ENCODE data around the gene ARID1B. TPM values are rescaled to one million over a fixed set of nuclear protein-coding genes. Genes with fewer than 3 reads are reported as not detected.

The ARID1B gene
- total RNA-seq, 1 donor from 2014 or later = 78.1 TPM

DNA sequence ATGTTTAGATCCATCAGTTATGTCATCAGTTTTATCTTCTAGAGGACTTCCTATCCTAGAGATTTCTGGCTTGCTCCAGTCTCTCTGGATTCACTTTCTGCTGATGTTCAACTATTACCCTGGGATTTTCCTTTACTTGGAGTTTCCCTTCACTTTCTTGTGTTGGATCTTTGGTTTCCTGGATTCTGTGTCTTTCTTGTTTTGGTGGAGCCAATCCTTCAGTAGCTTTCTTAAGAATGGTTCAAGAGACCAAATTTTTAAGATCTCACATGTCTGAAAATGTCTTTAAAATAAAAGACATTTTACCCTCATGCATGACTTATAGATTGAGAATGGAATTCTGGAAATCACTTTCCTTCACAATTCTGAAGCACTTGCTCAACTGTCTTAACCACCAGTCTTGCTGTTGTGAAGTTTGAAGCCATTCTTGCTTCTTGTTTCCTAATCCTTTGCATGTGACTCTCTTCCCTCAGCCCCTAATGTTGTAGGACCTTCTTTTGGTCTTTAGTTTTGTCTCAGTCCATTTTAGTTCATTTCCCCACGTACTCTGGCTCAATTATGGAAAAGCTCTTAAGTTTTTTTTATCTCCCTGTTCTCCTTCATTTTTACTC, 87.9 kb downstream of the ARID1B start:
- Mint-ChIP-seq H3K4me1 (ENCODE audit: unreplicated experiment) (peaks cover 47% of the 10 kb centered on the region), H3K27ac (ENCODE audit: unreplicated experiment) (peak overlapping the region; percentile 28), H3K36me3 (ENCODE audit: unreplicated experiment) (peaks cover 4% of the 10 kb centered on the region), H3K27me3 (ENCODE audit: unreplicated experiment) (no peaks in the 10 kb centered on the region), H3K4me3 (ENCODE audit: unreplicated experiment) (no peak overlapping the region), H3K9me3 (ENCODE audit: unreplicated experiment) (peaks cover 11% of the 10 kb centered on the region)
- TF ChIP-seq, protein P1, sequence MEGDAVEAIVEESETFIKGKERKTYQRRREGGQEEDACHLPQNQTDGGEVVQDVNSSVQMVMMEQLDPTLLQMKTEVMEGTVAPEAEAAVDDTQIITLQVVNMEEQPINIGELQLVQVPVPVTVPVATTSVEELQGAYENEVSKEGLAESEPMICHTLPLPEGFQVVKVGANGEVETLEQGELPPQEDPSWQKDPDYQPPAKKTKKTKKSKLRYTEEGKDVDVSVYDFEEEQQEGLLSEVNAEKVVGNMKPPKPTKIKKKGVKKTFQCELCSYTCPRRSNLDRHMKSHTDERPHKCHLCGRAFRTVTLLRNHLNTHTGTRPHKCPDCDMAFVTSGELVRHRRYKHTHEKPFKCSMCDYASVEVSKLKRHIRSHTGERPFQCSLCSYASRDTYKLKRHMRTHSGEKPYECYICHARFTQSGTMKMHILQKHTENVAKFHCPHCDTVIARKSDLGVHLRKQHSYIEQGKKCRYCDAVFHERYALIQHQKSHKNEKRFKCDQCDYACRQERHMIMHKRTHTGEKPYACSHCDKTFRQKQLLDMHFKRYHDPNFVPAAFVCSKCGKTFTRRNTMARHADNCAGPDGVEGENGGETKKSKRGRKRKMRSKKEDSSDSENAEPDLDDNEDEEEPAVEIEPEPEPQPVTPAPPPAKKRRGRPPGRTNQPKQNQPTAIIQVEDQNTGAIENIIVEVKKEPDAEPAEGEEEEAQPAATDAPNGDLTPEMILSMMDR (IDR thresholded peaks at IDR 0.05) = no peak
- no peak for DNase-seq (ENCODE audit: extremely low spot score, unreplicated experiment)

DNA sequence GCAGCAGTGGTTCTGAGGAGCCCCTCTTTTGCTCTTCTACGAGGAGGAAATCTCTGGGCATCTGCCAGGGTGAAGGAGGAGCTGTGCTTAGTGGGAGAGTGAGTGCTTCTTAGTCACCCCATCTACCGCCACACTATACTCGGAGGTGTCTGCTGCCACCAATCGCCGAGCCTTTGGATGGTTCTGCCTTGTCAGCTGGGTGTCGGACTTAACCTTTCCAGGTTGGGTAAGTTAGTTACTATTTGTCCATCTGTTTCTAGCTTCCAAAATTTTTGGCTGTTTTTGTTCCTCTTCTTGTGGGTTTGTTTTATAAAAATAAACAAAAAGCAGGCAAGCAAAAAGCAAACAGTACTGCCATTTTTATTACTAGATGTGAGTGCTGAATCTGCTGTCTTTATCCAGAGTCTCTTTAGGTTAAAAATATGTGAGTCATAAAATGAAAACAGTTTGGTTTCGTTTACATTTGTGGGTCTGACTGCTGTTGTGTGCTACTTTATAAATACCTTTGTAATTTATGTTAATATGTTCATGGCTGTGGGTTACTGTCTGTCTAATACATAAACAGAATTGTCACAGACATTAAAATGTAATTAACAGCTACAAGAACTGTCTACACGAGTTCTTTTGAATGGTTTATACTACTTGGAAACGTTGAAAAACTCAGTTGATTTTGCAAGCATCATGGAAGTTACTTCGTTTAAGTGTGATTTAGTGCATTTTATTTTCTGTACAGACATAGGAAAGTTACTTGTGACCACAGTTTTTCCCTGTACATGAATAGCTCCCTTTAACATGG, 89.2 kb downstream of the ARID1B start:
- Mint-ChIP-seq H3K27me3 (ENCODE audit: unreplicated experiment) (no peaks in the 10 kb centered on the region), H3K36me3 (ENCODE audit: unreplicated experiment) (peaks cover 4% of the 10 kb centered on the region), H3K4me3 (ENCODE audit: unreplicated experiment) (no peak overlapping the region), H3K27ac (ENCODE audit: unreplicated experiment) (peak overlapping the region; percentile 63), H3K4me1 (ENCODE audit: unreplicated experiment) (peaks cover 56% of the 10 kb centered on the region), H3K9me3 (ENCODE audit: unreplicated experiment) (peaks cover 11% of the 10 kb centered on the region)
- TF ChIP-seq, protein P1 (IDR thresholded peaks at IDR 0.05) = no peak
- no peak for DNase-seq (ENCODE audit: extremely low spot score, unreplicated experiment)

DNA sequence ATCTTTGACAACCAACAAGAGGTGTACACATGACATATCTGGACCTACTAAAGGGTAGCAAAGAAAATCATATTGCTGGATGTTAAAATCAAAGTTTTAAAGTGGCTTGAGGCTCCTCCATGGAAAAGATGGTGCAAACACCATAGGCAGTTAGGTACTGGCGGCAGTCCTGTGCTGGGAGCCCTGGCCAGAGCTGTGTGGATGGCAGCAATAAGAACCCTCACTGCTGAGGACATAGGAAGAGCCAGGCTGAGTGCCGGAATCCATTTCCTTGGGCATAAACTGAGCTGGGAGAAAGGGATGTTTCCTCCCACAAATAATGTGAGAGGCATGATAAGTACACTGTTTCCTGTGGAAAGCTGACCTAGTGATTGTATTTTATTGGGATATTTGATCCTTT, 89.9 kb downstream of the ARID1B start:
- TF ChIP-seq, protein P1 (IDR thresholded peaks at IDR 0.05) = no peak
- peaks cover 8% of the 10 kb centered on the region for H3K36me3 Mint-ChIP-seq (ENCODE audit: unreplicated experiment)
- H3K4me3 Mint-ChIP-seq (ENCODE audit: unreplicated experiment) = no peak overlapping the region
- H3K27me3 Mint-ChIP-seq (ENCODE audit: unreplicated experiment) = no peaks in the 10 kb centered on the region
- peak overlapping the region; percentile 63 for H3K27ac Mint-ChIP-seq (ENCODE audit: unreplicated experiment)
- peaks cover 11% of the 10 kb centered on the region for H3K9me3 Mint-ChIP-seq (ENCODE audit: unreplicated experiment)
- peaks cover 58% of the 10 kb centered on the region for H3K4me1 Mint-ChIP-seq (ENCODE audit: unreplicated experiment)
- no peak for DNase-seq (ENCODE audit: extremely low spot score, unreplicated experiment)

DNA sequence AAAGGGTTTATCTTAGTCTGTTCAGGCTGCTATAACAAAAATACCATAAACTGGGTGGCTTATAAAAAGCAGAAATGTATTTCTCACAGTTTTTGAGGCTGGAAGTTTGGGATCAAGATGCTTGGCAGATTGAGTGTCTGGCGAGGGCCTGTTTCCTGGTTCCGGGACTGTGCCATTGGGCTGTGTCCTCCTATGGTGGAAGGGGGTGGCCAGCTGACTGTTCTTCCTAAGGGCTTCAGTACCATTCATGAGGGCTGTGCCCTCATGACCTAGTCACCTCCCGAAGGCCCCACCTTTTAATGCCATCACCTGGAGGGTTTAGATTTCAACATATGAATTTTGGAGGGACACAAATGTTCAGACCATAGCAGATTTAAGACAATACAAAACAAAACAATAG, 91.2 kb downstream of the ARID1B start:
- H3K4me1 Mint-ChIP-seq (ENCODE audit: unreplicated experiment) = peaks cover 60% of the 10 kb centered on the region

DNA sequence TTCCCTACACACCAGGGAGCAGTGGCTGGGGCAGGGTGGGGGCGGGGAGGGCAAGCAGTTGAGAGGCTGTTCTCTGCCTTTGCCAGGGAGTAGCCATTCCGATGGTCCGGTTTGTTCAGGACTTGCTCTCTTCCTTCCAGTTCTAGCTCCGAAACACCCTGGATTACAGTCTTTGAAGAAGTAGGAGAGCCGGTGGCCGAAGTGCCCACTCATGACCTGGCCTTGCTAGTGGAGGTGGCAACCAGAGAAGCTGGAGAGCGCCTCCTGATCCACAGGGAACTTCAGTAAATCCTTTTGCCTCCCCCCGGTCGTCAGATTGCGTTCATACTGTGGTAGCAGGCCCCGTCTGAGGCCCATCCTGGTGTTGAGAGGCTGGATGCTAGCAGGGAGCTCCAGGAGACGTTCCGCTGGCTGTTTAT, 92.8 kb downstream of the ARID1B start:
- Mint-ChIP-seq H3K36me3 (ENCODE audit: unreplicated experiment) (peaks cover 15% of the 10 kb centered on the region), H3K27ac (ENCODE audit: unreplicated experiment) (no peak overlapping the region), H3K9me3 (ENCODE audit: unreplicated experiment) (peaks cover 10% of the 10 kb centered on the region), H3K4me1 (ENCODE audit: unreplicated experiment) (peaks cover 57% of the 10 kb centered on the region), H3K27me3 (ENCODE audit: unreplicated experiment) (no peaks in the 10 kb centered on the region), H3K4me3 (ENCODE audit: unreplicated experiment) (no peak overlapping the region)
- no peak for DNase-seq (ENCODE audit: extremely low spot score, unreplicated experiment)
- TF ChIP-seq, protein P1 (IDR thresholded peaks at IDR 0.05) = no peak

More for the DNA sequence above, 91.2 kb downstream of the ARID1B start:
- H3K4me3 Mint-ChIP-seq (ENCODE audit: unreplicated experiment) = no peak overlapping the region
- no peaks in the 10 kb centered on the region for H3K27me3 Mint-ChIP-seq (ENCODE audit: unreplicated experiment)
- H3K9me3 Mint-ChIP-seq (ENCODE audit: unreplicated experiment) = peaks cover 11% of the 10 kb centered on the region
- H3K36me3 Mint-ChIP-seq (ENCODE audit: unreplicated experiment) = peaks cover 12% of the 10 kb centered on the region
- TF ChIP-seq, protein P1 (IDR thresholded peaks at IDR 0.05) = no peak
- H3K27ac Mint-ChIP-seq (ENCODE audit: unreplicated experiment) = no peak overlapping the region
- DNase-seq (ENCODE audit: extremely low spot score, unreplicated experiment) = no peak

All from osteocyte (in vitro differentiated cells).